HFFc6 (cell line): ENCODE data around the gene QKI. TPM values are rescaled to one million over a fixed set of nuclear protein-coding genes. Genes with fewer than 3 reads are reported as not detected.

Experiments
- DNase-seq: peaks from one replicate; pipeline ENCODE4 v3.0.0-alpha.2; 2018
- H3K27ac Mint-ChIP-seq: 2 replicates; pipeline ENCODE4 v1.8.0; 2020; ENCODE audit warnings: mild to moderate bottlenecking, mixed read lengths
- H3K27me3 Mint-ChIP-seq: 2 replicates; pipeline ENCODE4 v1.8.0; 2021; ENCODE audit warnings: mild to moderate bottlenecking, moderate library complexity, mixed read lengths; ENCODE audit not compliant: insufficient read depth
- H3K36me3 Mint-ChIP-seq: 2 replicates; pipeline ENCODE4 v1.8.0; 2021; ENCODE audit warnings: low read depth, mixed read lengths
- H3K4me1 Mint-ChIP-seq: 2 replicates; pipeline ENCODE4 v1.8.0; 2020; ENCODE audit warnings: low read depth, mixed read lengths
- H3K4me3 Mint-ChIP-seq: 2 replicates; pipeline ENCODE4 v1.8.0; 2020; ENCODE audit warnings: mild to moderate bottlenecking, moderate library complexity, mixed read lengths
- H3K9me3 Mint-ChIP-seq: 2 replicates; pipeline ENCODE4 v1.8.0; 2020; ENCODE audit warnings: mild to moderate bottlenecking, mixed read lengths
- total RNA-seq, 6 experiments: library from RNA; stranded (reverse); fragmentation: NEBNext Ultra II Directional; extraction: Animal tissue kit (Norgen Biotek cat#: 25700); gene quantifications; 2 replicates in 1 of 6; 3 replicates in 5 of 6; pipeline ENCODE4 v1.2.3, GENCODE V29; 2021
- TF ChIP-seq, protein P1 (sequence below): fragments of 200-600 bp; sonication (generic); IDR thresholded peaks from 2 replicates; pipeline ENCODE4 v1.5.0; 2021; ENCODE audit warnings: antibody characterized with exemption, mild to moderate bottlenecking

QKI gene
- total RNA-seq, 6 experiments from 2014 or later: 71.3 to 90.5 (median 85.1) TPM

GRCh38 chr6:163531122-163531521 is 116.6 kb downstream of the QKI start:
- H3K27me3 Mint-ChIP-seq: no peaks in the 10 kb centered on the region
- H3K36me3 Mint-ChIP-seq: no peaks in the 10 kb centered on the region
- peaks cover 88% of the 10 kb centered on the region for H3K4me1 Mint-ChIP-seq
- H3K9me3 Mint-ChIP-seq: no peaks in the 10 kb centered on the region
- TF ChIP-seq, protein P1, sequence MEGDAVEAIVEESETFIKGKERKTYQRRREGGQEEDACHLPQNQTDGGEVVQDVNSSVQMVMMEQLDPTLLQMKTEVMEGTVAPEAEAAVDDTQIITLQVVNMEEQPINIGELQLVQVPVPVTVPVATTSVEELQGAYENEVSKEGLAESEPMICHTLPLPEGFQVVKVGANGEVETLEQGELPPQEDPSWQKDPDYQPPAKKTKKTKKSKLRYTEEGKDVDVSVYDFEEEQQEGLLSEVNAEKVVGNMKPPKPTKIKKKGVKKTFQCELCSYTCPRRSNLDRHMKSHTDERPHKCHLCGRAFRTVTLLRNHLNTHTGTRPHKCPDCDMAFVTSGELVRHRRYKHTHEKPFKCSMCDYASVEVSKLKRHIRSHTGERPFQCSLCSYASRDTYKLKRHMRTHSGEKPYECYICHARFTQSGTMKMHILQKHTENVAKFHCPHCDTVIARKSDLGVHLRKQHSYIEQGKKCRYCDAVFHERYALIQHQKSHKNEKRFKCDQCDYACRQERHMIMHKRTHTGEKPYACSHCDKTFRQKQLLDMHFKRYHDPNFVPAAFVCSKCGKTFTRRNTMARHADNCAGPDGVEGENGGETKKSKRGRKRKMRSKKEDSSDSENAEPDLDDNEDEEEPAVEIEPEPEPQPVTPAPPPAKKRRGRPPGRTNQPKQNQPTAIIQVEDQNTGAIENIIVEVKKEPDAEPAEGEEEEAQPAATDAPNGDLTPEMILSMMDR: no peak
- peak overlapping the region; percentile 84 for H3K27ac Mint-ChIP-seq
- H3K4me3 Mint-ChIP-seq: peak overlapping the region; percentile 81
- no peak for DNase-seq

- H3K27ac Mint-ChIP-seq: peak overlapping the region; percentile 33; the same call in 1 of the 2 replicates
- no peak overlapping the region for H3K4me3 Mint-ChIP-seq
- peaks cover 11% of the 10 kb centered on the region for H3K36me3 Mint-ChIP-seq
- H3K4me1 Mint-ChIP-seq: peaks cover 87% of the 10 kb centered on the region
- no peaks in the 10 kb centered on the region for H3K27me3 Mint-ChIP-seq
- no peaks in the 10 kb centered on the region for H3K9me3 Mint-ChIP-seq
- TF ChIP-seq, protein P1: no peak
- DNase-seq: no peak
Observed at GRCh38 chr6:163532526-163533078, 118.1 kb downstream of the QKI start.

DNA sequence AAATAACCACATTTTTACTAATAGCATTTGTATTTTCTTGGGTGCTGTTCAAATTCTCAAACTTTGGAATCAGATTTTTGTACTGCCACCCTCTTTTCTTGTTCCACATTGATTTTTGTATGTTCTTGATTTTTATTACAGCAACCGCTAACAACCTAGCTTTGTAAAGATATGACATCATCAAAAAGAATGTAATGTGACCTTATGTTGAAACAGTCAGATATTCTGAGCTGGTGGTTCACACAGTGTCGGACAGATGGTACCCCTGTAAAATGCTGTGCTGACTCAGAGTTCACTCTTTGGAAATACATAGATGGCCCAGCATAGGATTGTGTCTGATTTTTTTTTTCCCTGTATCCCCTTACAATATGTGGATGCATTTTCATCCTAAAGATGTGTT is 118.9 kb downstream of the QKI start:
- H3K4me3 Mint-ChIP-seq: 0 out of 2 replicates have a peak overlapping the region, but pooled peaks have one; percentile 11
- no peaks in the 10 kb centered on the region; the same call in 1 of the 2 replicates for H3K27me3 Mint-ChIP-seq
- H3K36me3 Mint-ChIP-seq: peaks cover 20% of the 10 kb centered on the region
- H3K27ac Mint-ChIP-seq: peak overlapping the region; percentile 72
- H3K4me1 Mint-ChIP-seq: peaks cover 86% of the 10 kb centered on the region
- H3K9me3 Mint-ChIP-seq: no peaks in the 10 kb centered on the region
- DNase-seq: peak; percentile 87
- TF ChIP-seq, protein P1: no peak

DNA sequence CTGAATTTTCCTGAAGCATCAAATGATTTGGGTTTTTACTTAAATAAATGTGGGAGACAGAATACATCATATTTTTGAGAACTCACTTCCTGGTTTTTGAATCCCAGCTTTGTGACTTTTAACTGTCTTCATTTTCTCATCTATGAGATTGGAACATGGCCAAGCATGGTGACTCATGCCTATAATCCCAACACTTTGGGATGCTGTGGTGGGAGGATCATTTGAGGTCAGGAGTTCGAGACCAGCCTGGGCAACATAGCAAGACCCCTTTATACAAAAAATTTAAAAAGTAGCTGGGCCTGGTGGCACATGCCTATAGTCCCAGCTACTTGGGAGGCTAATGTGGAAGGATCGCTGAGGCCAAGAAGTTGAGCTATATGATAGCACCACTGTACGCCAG is 122.3 kb downstream of the QKI start:
- H3K9me3 Mint-ChIP-seq: no peaks in the 10 kb centered on the region
- no peak for DNase-seq
- peak overlapping the region; percentile 46; the same call in 1 of the 2 replicates for H3K27ac Mint-ChIP-seq
- no peaks in the 10 kb centered on the region; the same call in 1 of the 2 replicates for H3K27me3 Mint-ChIP-seq
- H3K36me3 Mint-ChIP-seq: peaks cover 25% of the 10 kb centered on the region
- H3K4me1 Mint-ChIP-seq: peaks cover 62% of the 10 kb centered on the region
- no peak overlapping the region for H3K4me3 Mint-ChIP-seq
- TF ChIP-seq, protein P1: no peak

GRCh38 chr6:163538331-163538730 is 123.8 kb downstream of the QKI start:
- TF ChIP-seq, protein P1: no peak
- no peak overlapping the region for H3K27ac Mint-ChIP-seq
- no peak for DNase-seq
- peaks cover 47% of the 10 kb centered on the region for H3K4me1 Mint-ChIP-seq
- H3K36me3 Mint-ChIP-seq: peaks cover 25% of the 10 kb centered on the region
- H3K9me3 Mint-ChIP-seq: no peaks in the 10 kb centered on the region
- no peak overlapping the region for H3K4me3 Mint-ChIP-seq
- no peaks in the 10 kb centered on the region; the same call in 1 of the 2 replicates for H3K27me3 Mint-ChIP-seq
